ENCODE measurements around the gene LRRC28.
"Not testable (repeated sequence)": the region's sequence is repeated elsewhere in the genome, so short reads cannot be mapped to it uniquely, and the experiment has no call there.

LRRC28 gene

DNA sequence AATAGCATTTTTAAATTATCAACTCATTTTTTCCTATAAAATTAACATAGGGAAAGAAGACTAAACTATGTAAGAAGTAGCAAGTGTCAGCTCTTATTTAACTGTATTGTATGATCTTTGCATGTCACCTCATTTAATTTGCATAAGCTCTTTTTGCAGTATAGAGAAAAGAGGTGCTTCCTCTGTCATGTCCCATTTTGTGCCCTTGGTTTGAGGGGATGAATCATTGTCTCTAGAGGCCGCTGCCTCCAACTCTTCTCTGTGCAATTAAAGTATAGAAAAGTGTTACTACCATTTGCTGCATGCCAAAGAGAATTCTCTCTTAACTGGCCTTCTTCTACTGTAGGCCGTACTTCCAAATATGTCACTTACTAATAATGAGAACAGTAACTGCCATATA, 93.4 kb downstream of the LRRC28 start:
- DNase-seq = no peak

DNA sequence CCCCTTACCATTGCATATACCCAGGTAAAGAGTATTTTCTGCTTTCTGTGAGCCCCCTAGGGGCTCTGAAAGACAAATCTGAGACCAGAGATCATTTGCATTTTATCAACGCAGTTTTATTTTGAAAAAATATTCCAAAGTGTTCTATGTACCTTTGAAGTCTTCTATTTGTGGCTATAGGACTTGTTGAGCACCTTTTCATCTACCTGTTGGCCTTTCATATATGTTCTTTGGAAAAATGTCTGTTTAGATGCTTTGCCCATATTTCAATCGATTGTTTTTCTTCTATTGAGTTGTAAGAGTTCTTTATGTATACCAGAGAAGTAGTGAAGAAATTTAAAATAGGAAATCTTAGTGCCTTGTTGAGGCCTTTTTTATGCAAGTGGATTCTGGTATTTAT, 94.0 kb downstream of the LRRC28 start:
- no peak for DNase-seq

DNA sequence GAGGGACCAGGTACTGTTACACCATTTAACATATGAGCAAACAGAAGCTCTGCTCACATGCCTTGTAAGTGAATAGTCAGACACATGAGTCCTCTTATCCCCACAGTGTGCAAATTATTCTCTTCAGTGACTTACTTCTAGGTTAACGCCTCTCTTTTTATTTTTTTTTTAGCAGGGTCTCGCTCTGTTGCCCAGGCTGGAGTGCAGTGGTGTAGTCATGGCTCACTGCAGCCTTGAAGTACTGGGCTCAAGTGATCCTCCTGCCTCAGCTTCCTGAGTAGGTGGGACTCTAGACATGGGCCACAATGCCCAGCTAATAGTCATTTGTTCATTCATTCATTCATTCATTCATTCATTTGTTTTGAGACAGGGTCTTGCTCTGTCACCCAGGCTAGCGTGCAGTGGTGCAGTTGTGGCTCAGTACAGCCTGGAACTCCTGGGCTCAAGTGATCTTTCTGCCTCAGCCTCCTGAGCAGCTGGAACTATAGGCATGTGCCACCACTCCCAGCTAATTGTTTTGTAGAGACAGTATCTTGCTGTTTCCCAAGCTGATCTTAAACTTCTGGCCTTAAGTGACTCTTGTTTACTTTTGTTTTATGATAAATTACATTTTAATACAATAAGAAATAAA, 94.7 kb downstream of the LRRC28 start:
- no peak for DNase-seq

DNA sequence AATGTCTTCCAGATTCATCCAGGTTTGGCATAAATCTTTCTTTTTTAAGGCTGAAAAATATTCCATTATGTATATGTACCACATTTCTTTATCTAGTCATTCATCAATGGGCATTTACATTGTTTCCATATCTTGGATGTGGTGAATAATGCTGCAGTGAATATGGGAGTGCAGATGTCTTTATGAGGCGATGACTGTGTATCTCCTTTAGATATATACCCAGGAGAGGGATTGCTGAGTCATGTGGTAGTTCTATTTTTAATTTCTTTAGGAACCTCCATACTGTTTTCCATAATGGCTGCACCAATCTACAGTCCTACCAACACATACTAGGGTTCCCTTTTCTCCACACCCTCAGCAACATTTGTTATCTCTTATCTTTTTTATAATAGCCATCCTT, 96.3 kb downstream of the LRRC28 start:
- peak; percentile 51 for DNase-seq

DNA sequence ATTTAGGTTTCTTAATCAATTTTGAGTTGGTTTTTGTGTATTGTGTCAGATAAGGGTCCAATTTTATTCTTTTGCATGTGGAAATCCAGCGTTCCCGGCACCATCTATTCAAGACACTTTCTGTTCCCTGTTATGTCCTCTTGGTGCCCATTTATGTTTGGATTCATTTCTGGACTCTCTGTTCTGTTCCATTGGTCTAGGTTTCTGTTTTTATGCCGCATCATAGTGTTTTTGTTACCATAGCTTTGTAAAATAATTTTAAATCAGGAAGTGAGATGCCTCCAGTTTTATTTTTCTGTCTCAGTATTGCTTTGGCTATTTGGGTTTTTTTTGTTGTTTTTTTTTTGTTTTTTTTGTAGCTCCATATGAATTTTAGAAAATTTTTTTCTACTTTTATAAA, 97.1 kb downstream of the LRRC28 start:
- DNase-seq = no peak

DNA sequence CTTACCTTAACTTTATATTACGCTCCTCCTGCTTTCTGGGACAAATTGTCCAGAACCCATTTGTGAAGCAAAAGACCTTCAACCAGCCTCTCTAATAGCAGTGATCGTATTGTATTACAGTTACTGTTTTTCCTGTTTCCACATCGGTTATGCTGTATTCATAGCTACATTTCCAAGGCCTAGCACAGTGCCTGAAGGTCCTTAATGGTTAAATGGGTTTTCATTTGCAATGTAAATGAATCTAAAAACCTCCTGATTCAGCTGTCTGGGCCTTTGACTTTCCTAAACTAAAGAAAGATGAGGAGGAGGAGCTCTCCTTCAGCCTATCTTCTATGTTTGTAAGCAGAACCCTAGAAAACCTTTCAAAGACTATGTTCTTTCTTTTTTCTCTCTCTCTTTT, 99.1 kb downstream of the LRRC28 start:
- DNase-seq = no peak

DNA sequence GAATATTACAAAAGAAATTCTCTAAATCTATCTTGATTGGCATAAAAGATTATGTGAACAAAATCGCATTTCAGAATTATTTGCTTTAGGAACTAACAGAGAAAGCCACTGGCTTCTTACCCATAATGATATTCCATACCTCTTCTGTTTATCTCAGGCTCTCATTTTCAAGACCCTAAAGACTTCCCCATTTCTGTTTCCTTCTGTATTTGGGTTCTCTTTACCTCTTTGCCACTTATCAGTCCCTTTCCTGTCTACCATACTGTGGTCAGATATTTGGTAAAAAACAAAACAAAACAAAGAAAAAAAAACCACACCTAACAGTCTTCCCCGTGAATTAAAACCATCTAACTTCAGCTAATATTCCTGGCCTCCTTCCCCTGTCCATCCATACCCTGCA, 108.5 kb downstream of the LRRC28 start:
- DNase-seq = no peak

DNA sequence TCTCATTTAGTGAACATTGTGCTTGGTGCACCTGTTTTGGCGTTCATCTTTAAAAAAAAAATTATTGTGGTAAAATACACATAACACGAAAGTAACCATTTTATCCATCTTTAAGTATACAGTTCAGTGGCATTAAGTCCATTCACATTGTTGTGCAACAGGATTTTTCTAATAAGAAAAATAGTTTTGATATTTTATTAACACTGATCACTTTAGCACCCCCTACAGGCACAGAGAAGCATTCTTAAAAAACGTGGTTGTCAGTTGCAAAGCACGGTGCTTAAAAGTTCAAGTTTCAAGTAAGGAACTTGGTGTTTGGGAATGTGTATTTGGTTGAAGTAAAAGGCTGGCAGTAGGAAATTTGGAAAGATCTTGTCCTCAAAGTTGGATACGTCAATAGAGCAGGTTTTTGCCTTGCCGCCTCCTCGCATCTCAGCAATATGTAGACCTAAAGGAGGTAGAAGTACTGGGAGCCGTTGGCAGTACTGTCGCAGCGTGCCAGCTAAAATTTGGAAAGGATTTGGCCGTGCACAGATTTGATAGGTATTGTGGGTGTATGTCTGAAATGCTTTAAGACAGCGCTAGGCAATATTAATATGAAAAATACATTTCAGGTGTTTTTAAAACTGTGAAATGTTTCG, 110.4 kb downstream of the LRRC28 start:
- peak; percentile 6 for DNase-seq

DNA sequence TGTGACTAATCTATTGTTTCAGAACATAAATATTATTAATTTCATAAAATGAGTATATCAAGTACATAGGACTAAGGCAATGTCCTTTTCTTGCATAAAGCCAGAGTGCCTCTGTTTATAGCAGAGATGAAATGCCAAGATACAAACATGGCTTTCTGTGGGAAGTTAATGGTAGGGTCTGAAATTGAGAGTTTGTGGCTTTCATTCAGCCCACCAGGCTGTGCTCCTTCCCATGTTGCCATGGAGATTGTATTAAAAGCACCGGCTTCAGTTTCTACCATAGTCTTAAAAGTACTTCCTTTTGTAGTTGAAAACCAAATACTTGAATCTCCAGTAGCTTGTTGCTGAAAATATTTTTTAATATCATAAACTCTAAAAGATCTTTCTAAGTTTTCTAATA, 114.0 kb downstream of the LRRC28 start:
- DNase-seq = no peak

DNA sequence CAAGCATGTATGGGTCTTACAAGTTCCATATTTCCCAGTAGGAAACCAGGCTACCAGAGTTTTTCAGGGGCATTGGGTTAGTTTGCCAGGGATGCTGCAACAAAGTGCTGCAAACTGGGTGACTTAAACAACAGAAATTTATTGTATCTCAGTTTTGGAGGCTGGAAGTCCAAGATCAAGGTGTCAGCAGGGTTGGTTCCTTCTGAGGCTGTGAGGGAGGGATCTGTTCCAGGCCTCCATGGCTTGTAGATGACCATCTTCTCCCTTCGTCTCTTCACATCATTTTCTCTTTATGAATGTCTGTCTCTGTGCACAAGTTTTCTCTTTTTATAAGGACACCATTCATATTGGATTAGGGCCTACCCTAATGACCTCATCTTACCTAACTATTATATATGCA, 114.7 kb downstream of the LRRC28 start:
- no peak for DNase-seq

DNA sequence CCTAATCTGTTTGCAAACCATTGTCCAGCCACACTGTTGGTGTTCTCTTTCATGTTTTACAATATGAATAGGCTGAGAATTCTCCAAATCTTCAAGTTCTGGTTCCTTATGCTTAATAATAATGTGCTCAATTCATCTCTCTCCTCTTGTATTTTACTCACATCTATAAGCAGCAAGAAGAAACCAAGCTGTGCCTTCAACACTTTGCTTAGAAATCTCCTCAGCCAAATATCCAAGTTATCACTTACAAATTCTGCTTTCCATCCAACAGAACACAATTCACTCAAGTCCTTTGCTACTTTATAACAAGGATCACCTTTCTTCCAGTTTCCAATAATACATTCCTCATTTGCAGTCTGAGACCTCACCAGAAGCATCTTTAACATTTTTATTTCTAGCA, 117.5 kb downstream of the LRRC28 start:
- no peak for DNase-seq

DNA sequence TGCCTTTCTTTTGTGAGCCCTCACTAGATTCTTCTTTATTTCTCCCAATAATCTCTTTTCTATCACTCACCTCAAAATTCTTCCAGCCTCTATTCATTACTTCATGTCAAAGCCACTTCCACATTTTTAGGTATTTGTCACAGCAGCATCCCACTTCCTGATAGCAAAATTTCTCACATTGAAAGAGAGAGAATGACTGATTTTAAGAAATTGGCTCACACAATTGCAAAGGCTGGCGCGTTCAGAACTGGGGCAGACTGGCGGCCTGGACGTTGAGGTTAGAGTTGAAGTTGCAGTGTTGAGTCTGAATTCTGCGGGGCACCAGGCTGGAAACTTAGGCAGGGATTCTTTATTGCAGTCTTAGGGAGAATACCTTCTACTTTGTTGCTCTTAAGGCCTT, 117.9 kb downstream of the LRRC28 start:
- no peak for DNase-seq

DNA sequence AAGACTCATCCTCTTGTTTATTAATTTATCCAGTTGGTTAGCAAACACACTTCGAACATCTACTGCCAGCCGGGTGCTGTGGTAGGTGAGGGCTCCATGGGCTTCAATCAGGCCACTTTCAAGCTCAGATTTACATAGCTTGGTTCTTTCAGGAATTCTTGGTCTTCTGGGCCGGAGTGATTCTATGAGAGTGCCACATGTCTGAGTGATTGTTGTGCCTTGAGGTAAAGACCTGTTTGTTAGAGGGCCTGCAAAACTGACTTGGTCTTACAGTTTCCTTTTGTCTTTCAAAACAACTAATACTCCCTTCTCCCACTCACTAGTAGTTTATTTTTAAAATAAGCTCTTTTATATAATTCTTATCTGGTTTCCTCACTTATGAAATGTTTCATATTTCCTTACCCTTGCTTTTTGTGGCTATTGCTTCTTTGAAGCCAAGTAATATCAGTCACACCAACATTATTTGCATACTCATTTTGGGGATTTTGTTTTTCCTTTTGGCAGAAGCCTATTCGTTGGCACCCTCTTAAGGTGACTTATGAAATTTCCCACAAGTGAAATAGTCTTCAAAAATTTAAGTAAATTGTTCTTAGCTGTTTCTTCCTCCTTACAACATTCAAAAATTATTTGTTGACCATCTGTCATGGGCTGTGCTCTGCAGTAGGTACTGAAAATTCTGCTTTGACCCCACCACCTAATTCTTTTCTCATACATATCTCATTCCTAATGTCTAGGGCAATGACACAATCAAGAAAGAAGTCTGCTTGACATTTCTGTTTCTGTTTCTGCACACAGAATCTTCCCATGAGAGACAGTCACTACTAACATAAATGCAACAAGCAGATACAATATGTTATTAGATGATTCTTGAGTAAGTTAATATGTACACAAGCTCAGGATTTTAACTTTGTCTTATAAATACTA, 120.2 kb downstream of the LRRC28 start:
- peak; percentile 9 for DNase-seq

DNA sequence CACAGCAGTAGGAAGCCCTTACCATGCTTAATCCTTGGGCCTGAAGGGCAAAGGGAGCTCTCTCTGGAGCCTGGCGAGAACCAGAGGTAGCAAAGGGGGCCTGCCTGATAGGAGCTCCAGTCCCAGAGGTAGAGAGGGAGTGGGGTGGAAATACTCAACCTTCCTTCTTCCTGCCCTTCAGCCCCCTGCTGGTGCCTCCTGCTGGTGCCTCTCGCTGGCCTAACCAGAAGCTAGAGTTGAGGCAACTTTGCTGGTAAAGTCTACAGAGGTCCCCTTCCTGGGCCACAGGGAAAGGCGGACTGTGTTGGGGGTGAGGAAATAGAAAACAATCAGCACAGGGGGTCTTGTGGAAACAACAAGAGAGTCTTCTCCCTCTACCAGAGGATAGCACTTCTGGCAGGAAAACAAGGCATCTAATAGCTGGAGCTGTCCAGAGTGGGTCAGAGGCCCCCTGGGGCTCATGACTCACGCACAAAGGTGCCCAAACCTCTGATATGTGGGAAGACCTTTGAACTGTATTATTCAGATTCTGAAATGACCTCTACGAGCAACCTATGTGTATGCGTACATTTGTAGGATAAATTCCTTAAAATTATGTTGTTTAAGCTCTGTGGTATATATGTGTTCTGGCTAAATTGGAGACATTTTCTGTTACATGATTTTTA, 133.9 kb downstream of the LRRC28 start:
- no peak for DNase-seq

DNA sequence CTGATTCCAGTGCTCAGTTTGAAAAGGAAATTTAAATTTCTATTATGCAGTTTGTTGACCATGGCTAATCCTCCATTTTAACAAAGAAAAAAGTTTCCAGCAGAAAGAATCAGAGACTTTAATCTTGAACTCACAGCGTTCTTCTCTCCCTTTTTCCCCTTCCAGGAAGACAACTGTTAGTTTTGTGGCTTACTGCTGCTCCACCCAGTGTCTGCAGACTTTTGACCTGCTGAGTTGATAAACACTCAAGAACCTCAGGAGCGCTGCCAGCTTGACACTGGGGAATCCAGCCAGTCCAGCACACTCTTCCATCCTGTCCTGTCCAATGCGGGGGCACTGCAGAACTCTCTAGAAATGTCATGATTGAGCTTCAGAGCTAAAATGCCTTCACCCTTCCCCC, 134.6 kb downstream of the LRRC28 start:
- DNase-seq = no peak

DNA sequence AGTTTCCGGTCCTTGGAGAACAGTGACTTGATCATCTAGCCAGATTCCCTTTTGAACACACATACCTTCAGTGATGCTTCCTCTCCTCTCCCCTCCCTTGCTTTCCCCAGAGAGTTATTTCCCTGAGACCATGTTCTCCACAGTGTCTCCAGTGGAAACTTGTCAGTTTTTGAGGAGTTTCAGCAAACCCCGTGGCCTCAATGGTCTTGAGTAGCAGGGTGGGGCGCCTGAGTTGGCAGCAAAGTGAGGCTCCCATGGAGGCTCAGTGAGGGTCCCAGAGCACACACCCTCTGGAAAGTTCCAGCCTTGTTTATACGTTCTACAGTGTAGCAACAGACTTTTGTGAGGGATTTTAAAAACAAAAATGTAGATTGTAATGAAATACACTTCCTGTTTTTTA, 135.1 kb downstream of the LRRC28 start:
- DNase-seq = no peak

DNA sequence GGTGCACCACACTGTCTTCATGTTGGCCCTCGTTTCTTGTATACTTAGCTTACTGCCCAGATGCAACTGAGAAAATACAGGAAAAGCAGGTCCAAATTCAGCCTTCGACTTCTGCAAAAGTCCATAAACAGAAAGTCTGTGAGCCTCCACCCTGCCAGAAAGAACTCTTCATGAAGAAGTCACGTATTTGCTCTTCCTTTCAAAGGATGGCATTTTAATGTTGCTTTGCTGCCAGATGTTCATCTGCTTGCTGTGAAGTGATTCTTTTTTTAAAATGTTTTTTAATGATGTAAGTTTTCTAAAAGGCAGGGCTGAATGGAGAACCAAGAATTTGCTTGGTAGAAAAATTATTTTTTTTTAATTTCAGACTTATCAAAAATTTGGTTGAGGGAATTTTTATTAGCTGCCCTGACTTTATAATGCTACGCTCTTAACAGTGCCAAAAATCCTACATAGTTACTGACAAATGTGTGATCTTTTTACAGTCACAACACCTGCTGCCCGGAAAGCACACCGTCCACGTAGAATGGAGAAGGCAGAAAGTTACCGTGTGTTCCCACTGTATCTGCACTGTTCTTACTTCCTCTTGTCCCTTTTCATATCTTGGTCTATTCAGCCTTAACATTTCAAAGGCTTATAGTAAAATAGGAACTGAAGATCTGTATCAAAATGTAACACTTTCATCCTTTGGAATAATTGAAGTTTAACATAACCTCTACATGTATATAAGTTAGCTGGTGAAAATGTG, 136.3 kb downstream of the LRRC28 start:
- no peak for DNase-seq

DNA sequence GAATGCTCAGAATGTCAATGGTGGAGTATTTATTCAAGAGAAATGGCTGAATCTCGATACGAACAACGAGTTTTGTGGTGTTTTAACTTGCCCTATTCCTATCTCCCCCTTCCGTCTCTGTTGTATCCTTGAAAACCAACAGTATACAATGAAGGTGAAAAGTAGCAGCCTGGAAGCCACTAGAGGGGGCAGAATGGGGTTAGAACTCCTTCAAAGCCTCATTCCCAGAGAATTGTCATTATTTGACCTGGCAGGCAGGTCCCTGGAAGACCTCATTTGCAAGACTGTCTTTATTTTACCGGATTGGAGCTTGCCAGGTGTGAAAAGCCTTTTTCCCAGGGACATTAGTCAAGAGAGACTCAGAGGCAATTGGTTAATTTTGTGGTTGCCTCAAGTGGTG, 139.4 kb downstream of the LRRC28 start:
- DNase-seq = no peak

DNA sequence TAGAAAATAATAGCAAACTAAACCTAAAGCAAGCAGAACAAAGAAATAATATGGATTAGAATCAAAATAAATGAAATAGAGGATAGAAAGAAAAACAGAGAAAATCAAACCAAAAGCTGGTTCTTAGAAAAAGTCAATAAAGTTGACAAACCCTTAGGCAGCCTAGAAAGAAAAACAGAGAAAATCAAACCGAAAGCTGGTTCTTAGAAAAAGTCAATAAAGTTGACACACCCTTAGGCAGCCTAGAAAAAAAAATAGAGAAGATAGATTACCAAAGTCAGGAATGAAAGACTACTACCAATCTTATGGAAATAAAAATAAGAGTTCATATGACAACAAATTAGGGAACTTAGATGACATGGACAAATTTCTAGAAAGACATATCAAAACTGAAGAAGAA, 142.4 kb downstream of the LRRC28 start:
- no peak for DNase-seq

DNA sequence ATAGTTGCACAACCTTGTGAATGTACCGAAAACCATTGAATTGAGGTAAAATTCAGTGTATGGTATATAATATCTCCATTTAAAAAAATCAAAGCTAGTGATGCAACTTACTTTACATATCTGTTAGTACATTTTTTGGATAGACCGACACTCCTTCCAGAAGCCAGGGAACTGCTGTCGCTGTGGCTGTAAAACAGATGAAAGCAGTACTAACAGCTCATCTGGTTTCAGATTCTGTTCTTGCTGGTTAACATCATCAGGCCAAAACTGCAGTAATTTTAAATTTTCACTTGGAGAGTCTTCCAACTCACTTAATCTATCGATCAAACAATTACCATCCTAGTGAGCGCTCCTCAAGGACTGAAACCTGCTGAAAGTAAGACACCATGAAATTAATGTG, 145.1 kb downstream of the LRRC28 start:
- DNase-seq = no peak

DNA sequence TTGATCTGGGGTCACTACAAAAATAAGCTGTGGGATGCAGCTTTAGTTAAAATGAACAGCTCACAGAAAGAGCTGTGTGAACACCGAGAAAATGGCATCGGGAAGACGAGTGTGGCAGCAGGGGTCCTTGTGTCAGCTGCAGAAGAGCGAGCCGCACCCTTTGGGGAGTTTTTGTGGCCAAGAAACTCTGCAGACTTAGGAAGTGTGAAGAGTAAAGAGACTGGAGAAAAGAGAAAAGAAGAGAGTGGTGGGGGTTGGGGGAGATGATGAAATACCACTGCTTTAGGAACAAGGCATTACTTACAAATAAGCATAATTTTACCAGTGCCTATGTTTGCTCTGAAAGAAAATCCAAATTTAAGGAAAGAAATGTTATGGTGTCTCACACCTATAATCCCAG, 147.8 kb downstream of the LRRC28 start:
- DNase-seq = no peak

DNA sequence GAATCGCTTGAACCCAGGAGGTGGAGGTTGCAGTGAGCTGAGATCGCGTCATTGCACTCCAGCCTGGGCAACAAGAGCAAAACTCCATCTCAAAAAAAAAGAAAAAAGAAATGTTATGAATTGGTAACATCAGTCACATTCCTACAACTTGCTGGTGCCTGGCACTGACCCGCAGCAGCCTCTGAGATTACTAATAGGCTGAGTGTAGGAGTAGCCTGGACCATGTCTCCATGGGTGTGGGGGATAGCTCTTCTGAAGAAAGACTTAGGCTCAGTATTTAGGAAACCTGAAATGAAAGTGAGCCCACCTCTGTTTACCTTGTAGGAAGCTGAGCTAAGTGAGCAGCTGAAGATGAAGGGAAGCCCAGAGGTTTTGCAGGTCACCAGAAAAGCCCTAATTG, 148.3 kb downstream of the LRRC28 start:
- no peak for DNase-seq

DNA sequence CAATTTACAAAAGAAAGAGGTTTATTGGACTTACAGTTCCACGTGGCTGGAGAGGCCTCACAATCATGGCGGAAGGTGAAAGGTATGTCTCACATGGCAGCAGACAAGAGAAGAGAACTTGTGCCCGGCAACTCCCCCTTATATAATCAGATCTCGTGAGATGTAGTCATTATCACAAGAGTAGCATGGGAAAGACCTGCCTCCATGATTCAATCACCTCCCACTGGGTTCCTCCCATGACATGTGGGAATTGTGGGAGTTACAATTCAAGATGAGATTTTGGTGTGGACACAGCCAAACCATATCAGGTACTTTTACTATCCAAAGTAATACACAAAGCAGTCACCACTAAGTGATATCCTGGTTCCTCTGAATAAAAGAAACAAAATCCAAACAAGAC, 149.9 kb downstream of the LRRC28 start:
- DNase-seq = not testable (repeated sequence)

Measured in fibroblast of skin of abdomen (primary cell).